Right lobe of liver (tissue), 6 donors: ENCODE data around the gene TAF11L13. TPM values are rescaled to one million over a fixed set of nuclear protein-coding genes. Genes with fewer than 3 reads are reported as not detected.

Experiments
- ATAC-seq, 4 donors: fragments of 200-7000 bp; cut with Tn5 transposase; one replicate each; pipeline ENCODE4 v1.9.1; 2020; ENCODE audit warnings: mild to moderate bottlenecking in 4 of 4, moderate library complexity in 4 of 4
- DNase-seq, 3 donors: peaks; one replicate each; pipeline ENCODE4 v3.0.0-alpha.2; 2020
- H3K27ac ChIP-seq, 3 donors: fragments of 200-600 bp; one replicate each; pipeline ENCODE4 v1.8.0; 2022
- H3K27me3 ChIP-seq, 2 donors: fragments of 200-600 bp; one replicate each; pipeline ENCODE4 v1.8.0; 2022
- H3K36me3 ChIP-seq, 4 donors: fragments of 200-600 bp; sonication (generic) in 1 of 4; one replicate each; pipeline versions ENCODE4 v1.5.1 to v1.8.0; 2017 to 2022; ENCODE audit warnings: control low read depth in 1 of 4
- H3K4me1 ChIP-seq, 4 donors: fragments of 200-600 bp; sonication (generic) in 1 of 4; one replicate each; pipeline versions ENCODE4 v1.5.1 to v1.8.0; 2017 to 2022; ENCODE audit warnings: control low read depth in 1 of 4
- H3K4me3 ChIP-seq, 3 donors: fragments of 200-600 bp; one replicate each; pipeline ENCODE4 v1.8.0; 2022
- H3K9me3 ChIP-seq, 4 donors: fragments of 200-600 bp; sonication (generic) in 1 of 4; one replicate each; pipeline versions ENCODE4 v1.5.1 to v1.8.0; 2017 to 2022; ENCODE audit warnings: control low read depth in 1 of 4
- POLR2A ChIP-seq: fragments of 450-650 bp; IDR thresholded peaks from one replicate; pipeline ENCODE4 v1.6.1; 2017; ENCODE audit warnings: antibody characterized with exemption, mild to moderate bottlenecking
- WGBS: methylation state at CpG from one replicate; pipeline ENCODE4 v1.1.6; 2018; ENCODE audit warnings: low coverage, low lambda C conversion rate; ENCODE audit not compliant: insufficient coverage; ENCODE audit errors: missing lambda C conversion rate; 5-methylcytosine and 5-hydroxymethylcytosine counted together
- intact Hi-C, 2 donors: fragments of 100-400 bp; cut with DNase I; formaldehyde crosslinking; loops; one replicate each; pipeline versions ENCODE4 v1.11.2 to v1.14.1; 2022
- total RNA-seq, 6 experiments: library from RNA; depleted of rRNA in 2 of 6; stranded (reverse); fragments of >200 nt in 2 of 6; fragmentation: NEBNext Ultra II Directional in 3 of 6; extraction: Animal tissue kit (Norgen Biotek cat#: 25700) in 3 of 6; gene quantifications; one replicate each; pipeline versions ENCODE4 v1.1.0 to v1.2.4, GENCODE V29; 2016 to 2023
- TF ChIP-seq, protein P1 (sequence below), 4 donors: fragments of 200-600 bp in 3 of 4; fragments of 450-650 bp in 1 of 4; IDR thresholded peaks; one replicate each; pipeline versions ENCODE4 v1.5.1 to v1.8.0; 2016 to 2022; ENCODE audit warnings: antibody characterized with exemption in 4 of 4, mild to moderate bottlenecking in 2 of 4
- donor health status: DM: no; HTN: yes; CAD: no.
- donor health status: DM: no; HTN: no; CAD: no.
- donor health status: DM: no; HTN: no; CAD: no.
- donor health status: DM: no; HTN: yes; CAD: no.
- donor health status: DM: no; HTN: yes; CAD: no.

The TAF11L13 gene
- total RNA-seq, 6 experiments from 2014 or later = not detected

DNA sequence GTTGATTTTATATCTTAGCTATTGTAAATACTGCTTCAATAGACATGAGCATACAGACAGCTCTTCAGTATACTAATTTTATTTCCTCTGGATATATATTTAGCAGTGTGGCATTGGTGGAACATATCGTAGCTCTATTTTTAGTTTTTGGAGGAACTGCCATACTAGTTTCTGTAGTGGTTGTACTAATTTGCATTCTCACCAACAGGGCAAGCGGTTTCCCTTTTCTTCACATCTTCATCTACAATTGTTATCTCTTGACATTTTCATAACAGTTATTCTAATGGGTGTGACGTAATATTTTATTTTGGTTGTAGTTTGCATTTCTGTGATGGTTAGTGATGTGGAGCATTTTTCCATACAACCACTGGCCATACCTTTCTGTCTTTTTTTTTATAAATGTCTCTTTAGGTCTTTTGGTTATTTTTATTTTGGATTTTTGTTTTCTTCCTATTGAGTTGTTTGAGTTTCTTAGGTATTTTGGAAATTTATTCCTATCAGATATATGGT, 34.9 kb downstream of the TAF11L13 start:
- no peaks in the 10 kb centered on the region for H3K27me3 ChIP-seq
- no peaks in the 10 kb centered on the region for H3K9me3 ChIP-seq
- WGBS = 70% methylated on average over 3 of the region's 3 CpGs
- H3K4me3 ChIP-seq = no peak overlapping the region
- no peak overlapping the region for H3K27ac ChIP-seq
- intact Hi-C loops = no loop called here
- TF ChIP-seq, protein P1, sequence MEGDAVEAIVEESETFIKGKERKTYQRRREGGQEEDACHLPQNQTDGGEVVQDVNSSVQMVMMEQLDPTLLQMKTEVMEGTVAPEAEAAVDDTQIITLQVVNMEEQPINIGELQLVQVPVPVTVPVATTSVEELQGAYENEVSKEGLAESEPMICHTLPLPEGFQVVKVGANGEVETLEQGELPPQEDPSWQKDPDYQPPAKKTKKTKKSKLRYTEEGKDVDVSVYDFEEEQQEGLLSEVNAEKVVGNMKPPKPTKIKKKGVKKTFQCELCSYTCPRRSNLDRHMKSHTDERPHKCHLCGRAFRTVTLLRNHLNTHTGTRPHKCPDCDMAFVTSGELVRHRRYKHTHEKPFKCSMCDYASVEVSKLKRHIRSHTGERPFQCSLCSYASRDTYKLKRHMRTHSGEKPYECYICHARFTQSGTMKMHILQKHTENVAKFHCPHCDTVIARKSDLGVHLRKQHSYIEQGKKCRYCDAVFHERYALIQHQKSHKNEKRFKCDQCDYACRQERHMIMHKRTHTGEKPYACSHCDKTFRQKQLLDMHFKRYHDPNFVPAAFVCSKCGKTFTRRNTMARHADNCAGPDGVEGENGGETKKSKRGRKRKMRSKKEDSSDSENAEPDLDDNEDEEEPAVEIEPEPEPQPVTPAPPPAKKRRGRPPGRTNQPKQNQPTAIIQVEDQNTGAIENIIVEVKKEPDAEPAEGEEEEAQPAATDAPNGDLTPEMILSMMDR (IDR thresholded peaks at IDR 0.05) = no peak
- TF ChIP-seq POLR2A = no peak
- no peaks in the 10 kb centered on the region for H3K36me3 ChIP-seq
- ATAC-seq = no peak
- no peaks in the 10 kb centered on the region for H3K4me1 ChIP-seq
- no peak for DNase-seq

GRCh38 chr5:17670353-17670752, 38.5 kb downstream of the TAF11L13 start:
- Histone ChIP-seq H3K27ac (no peak overlapping the region), H3K4me3 (no peak overlapping the region), H3K9me3 (no peaks in the 10 kb centered on the region), H3K36me3 (no peaks in the 10 kb centered on the region), H3K27me3 (no peaks in the 10 kb centered on the region), H3K4me1 (no peaks in the 10 kb centered on the region)
- no peak for ATAC-seq
- WGBS = no CpG with 5 or more reads among the region's 14 CpGs
- intact Hi-C loops = no loop called here
- DNase-seq = no peak
- TF ChIP-seq, protein P1 (IDR thresholded peaks at IDR 0.05) = no peak
- TF ChIP-seq POLR2A = no peak

GRCh38 chr5:17678751-17679324, 47.0 kb downstream of the TAF11L13 start:
- Histone ChIP-seq H3K4me3 (no peak overlapping the region), H3K4me1 (no peaks in the 10 kb centered on the region), H3K9me3 (no peaks in the 10 kb centered on the region), H3K27ac (no peak overlapping the region), H3K36me3 (no peaks in the 10 kb centered on the region), H3K27me3 (no peaks in the 10 kb centered on the region)
- 37% methylated on average over 3 of the region's 4 CpGs for WGBS
- intact Hi-C loops = no loop called here
- DNase-seq (no peak), ATAC-seq (no peak)
- no peak for TF ChIP-seq POLR2A
- TF ChIP-seq, protein P1 (IDR thresholded peaks at IDR 0.05) = no peak

GRCh38 chr5:17679597-17680203, 47.8 kb downstream of the TAF11L13 start:
- Histone ChIP-seq H3K27ac (no peak overlapping the region), H3K27me3 (no peaks in the 10 kb centered on the region), H3K36me3 (no peaks in the 10 kb centered on the region), H3K4me3 (no peak overlapping the region), H3K9me3 (no peaks in the 10 kb centered on the region), H3K4me1 (no peaks in the 10 kb centered on the region)
- TF ChIP-seq, protein P1 (IDR thresholded peaks at IDR 0.05) = no peak
- TF ChIP-seq POLR2A = no peak
- intact Hi-C loops = no loop called here
- WGBS = 59% methylated on average over 6 of the region's 8 CpGs
- no peak for ATAC-seq
- no peak for DNase-seq
